LNCaP clone FGC (cell line): ENCODE data around the gene BOLA3.
A peak's percentile ranks its signal among the peaks of the same experiment; 100 is the strongest.

Experiments used
- DNase-seq: peaks from one replicate; pipeline ENCODE4 v3.0.0-alpha.2; 2011; ENCODE audit warnings: low read depth
- H3K4me3 ChIP-seq: 2 replicates; pipeline ENCODE4 v1.5.1; 2011; ENCODE audit warnings: mild to moderate bottlenecking, low read depth, low read length, control low read depth
- TF ChIP-seq, protein P1 (sequence below): IDR thresholded peaks from 2 replicates; pipeline ENCODE4 v1.5.1; 2012; ENCODE audit warnings: mild to moderate bottlenecking; ENCODE audit not compliant: control insufficient read depth, insufficient read depth; ENCODE audit errors: extremely low read depth

Gene BOLA3

DNA sequence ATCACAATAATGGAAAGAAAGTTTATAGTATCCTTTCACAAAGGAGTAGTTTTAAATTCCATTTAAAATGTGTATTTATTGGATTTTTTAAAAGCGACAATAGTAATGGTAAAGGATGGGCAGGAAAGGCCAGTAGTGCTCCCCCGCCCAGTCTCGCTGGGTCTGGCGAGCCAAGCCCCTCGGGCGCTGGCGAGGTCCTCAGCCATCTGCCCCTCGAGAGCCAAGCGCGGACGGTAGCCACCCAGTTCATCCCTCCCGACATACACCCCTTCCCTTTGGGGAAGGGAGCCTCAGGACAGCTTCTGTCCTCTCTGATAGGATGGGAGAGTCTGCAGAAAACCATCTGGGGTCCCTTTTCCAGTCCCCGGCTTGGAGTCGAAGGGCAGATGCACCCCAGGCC lies 45.2 kb downstream of the BOLA3 start:
- no peak overlapping the region for H3K4me3 ChIP-seq
- TF ChIP-seq, protein P1, sequence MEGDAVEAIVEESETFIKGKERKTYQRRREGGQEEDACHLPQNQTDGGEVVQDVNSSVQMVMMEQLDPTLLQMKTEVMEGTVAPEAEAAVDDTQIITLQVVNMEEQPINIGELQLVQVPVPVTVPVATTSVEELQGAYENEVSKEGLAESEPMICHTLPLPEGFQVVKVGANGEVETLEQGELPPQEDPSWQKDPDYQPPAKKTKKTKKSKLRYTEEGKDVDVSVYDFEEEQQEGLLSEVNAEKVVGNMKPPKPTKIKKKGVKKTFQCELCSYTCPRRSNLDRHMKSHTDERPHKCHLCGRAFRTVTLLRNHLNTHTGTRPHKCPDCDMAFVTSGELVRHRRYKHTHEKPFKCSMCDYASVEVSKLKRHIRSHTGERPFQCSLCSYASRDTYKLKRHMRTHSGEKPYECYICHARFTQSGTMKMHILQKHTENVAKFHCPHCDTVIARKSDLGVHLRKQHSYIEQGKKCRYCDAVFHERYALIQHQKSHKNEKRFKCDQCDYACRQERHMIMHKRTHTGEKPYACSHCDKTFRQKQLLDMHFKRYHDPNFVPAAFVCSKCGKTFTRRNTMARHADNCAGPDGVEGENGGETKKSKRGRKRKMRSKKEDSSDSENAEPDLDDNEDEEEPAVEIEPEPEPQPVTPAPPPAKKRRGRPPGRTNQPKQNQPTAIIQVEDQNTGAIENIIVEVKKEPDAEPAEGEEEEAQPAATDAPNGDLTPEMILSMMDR: no peak
- DNase-seq: no peak

DNA sequence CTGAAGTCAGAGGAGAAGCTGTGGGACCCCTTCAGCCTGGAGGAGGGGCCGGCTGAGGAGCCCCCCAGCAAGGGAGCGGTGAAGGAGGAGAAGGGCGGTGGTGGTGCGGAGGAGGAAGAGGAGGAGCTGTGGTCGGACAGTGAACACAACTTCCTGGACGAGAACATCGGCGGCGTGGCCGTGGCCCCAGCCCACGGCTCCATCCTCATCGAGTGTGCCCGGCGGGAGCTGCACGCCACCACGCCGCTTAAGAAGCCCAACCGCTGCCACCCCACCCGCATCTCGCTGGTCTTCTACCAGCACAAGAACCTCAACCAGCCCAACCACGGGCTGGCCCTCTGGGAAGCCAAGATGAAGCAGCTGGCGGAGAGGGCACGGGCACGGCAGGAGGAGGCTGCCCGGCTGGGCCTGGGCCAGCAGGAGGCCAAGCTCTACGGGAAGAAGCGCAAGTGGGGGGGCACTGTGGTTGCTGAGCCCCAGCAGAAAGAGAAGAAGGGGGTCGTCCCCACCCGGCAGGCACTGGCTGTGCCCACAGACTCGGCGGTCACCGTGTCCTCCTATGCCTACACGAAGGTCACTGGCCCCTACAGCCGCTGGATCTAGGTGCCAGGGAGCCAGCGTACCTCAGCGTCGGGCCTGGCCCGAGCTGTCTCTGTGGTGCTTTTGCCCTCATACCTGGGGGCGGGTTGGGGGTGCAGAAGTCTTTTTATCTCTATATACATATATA lies 46.0 kb downstream of the BOLA3 start:
- H3K4me3 ChIP-seq: no peak overlapping the region
- TF ChIP-seq, protein P1: no peak
- DNase-seq: no peak

DNA sequence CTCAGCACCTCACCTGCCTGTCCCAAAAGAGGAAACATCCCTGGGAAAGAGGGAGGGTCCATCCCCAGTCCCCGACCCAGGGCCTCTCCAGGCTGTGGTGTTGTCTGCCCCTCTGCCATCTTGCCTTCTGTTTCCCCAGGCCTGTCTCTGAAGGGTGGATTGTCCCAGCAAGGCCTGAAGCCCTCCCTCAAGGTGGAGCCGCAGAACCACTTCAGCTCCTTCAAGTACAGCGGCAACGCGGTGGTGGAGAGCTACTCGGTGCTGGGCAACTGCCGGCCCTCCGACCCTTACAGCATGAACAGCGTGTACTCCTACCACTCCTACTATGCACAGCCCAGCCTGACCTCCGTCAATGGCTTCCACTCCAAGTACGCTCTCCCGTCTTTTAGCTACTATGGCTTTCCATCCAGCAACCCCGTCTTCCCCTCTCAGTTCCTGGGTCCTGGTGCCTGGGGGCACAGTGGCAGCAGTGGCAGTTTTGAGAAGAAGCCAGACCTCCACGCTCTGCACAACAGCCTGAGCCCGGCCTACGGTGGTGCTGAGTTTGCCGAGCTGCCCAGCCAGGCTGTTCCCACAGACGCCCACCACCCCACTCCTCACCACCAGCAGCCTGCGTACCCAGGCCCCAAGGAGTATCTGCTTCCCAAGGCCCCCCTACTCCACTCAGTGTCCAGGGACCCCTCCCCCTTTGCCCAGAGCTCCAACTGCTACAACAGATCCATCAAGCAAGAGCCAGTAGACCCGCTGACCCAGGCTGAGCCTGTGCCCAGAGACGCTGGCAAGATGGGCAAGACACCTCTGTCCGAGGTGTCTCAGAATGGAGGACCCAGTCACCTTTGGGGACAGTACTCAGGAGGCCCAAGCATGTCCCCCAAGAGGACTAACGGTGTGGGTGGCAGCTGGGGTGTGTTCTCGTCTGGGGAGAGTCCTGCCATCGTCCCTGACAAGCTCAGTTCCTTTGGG lies 47.2 kb downstream of the BOLA3 start:
- H3K4me3 ChIP-seq: no peak overlapping the region
- no peak for DNase-seq
- TF ChIP-seq, protein P1: no peak

DNA sequence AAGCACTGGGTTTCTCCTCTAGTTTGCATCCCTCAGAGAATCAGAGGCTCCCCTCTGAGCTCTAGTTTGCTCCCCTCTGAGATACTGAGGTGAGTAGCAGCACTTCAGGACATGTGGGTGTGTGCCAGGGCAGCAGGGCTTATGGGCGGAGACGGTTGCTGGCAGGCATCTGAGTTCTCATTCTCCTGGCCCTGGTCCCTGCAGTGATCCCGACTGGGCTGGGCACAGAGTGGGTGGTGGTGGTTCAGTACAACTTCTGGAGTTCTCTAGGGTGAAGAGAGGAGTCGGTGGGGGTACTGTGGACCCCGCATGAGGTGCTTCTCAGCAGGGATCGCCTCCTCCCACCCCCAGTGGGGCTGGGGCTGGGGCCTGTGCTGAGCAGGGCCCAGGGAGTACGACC lies 47.9 kb downstream of the BOLA3 start:
- TF ChIP-seq, protein P1: no peak
- DNase-seq: peak; percentile 10
- H3K4me3 ChIP-seq: no peak overlapping the region

DNA sequence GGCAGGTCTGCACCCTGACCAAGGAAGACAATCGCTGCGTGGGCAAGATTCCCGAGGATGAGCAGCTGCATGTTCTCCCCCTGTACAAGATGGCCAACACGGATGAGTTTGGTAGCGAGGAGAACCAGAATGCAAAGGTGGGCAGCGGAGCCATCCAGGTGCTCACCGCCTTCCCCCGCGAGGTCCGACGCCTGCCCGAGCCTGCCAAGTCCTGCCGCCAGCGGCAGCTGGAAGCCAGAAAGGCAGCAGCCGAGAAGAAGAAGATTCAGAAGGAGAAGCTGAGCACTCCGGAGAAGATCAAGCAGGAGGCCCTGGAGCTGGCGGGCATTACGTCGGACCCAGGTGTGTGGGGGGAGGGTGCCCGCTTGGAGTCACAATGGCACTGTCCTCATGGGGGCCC lies 48.4 kb downstream of the BOLA3 start:
- DNase-seq: no peak
- TF ChIP-seq, protein P1: no peak
- H3K4me3 ChIP-seq: no peak overlapping the region

DNA sequence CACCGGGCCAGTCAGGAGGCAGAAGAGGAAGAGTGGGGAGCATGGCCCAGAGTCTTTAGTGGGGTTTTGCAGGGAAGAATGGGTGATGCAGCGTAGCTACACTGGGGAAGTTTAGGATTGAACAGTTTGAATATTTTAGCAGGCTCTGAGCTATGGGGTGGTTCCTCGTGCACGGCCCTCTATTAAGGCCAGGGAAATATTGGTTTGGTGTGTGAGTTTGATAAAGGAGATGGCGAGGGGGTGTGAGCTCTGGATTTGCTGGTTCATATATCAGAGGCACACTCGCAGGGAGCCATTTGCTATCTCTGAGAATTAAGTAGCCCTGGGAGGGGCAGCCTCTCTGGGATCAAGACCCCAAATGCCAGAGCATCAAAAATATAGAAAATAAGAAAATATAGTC lies 50.1 kb downstream of the BOLA3 start:
- H3K4me3 ChIP-seq: no peak overlapping the region
- TF ChIP-seq, protein P1: no peak
- DNase-seq: no peak
